GM18502 (cell line): Measurements from ENCODE around the gene TRDMT1.

ENCODE experiments used
- ATAC-seq: cut with Tn5 transposase; IDR thresholded peaks from one replicate; pipeline ENCODE4 v1.9.1; 2021; ENCODE audit warnings: mild to moderate bottlenecking; ENCODE audit not compliant: unreplicated experiment, poor library complexity

TRDMT1 gene

DNA sequence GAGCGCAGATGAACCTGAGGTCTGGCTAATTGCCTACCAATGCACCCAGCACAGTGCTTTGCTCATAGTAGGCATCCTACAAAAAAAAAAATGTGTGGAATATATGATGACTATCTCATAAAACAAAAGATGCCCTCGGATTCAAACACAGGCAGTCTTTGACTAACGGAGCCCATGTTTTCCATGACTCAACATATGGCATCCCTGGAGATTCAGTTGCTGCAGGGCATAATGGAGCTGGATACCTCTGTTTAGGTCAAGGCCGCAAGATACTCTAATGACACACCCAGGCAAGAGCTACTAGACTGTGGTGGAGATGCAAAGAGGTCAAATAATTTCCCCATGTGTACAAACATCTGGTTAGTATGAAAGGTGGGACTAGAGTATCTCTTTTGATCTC lies 88.1 kb downstream of the TRDMT1 start:
- no peak for ATAC-seq

DNA sequence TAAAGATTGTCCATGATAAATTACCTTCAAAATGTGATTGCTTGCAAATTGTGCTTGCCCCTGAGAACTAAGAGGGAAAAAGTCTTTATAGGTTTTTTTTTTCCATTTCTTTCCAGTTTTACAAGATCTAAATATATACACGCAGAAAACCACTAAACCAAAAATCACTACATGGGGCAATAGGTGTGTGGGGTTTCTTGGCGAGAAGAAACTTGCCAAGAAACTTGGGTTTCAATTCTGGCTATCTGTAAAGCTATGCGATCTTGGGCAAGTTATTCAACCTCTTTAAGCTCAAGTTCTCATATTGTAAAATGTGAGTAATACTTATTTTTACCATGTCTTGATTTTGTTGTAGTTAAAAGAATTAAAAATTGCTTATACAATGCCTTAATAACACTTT lies 88.9 kb downstream of the TRDMT1 start:
- ATAC-seq: no peak

DNA sequence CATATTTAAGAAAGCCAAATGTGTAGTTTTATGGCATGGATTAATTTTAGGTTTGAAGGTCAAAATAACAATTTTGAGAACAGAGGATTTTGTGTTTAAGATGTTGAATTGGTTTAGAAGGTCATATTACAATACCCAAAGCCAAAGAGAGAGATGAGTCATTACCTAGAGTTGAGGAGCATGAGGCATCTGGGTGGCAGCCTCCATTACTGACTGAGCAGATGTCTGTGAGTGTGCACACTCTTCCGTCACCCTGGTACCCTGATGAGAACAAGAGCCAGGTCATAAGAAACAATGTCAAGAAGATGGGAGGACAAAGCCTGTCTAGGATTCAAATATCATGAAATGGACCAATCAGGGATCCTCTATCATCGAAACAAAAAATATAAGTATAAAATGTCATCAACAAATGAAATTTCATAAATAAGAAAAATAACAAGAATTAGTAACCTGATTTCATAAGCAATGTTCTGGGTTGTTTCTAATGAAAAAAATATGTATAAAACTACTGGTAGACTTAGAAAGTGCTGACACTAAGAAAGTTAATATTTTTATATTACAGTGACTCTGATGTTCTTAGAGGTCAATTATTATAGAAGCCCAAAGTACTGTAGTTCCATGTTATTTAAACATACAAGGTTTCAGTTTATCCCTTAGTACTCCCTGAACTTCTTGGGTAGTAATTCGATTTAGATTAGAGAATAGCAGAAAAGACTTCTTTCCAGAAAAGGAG lies 91.8 kb downstream of the TRDMT1 start:
- ATAC-seq: no peak

DNA sequence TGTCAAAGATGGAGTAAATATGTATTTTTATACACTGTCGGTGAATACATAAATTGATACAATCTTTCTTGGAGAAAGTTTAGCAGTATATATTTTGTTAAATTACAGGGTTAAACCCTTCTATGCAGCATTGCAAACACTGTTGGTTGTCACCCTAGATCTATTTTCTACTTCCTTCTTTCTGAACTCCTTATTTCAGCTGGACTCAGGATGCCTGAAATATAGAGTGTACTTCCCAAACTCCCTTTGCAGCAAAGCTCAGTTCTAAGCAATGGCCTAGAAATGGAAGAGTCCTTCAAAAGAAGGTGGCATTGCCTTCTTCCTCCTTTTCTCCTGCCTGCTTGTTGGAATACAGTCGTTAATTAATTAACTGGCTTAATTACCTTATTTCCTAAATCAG lies 92.4 kb downstream of the TRDMT1 start:
- no peak for ATAC-seq

DNA sequence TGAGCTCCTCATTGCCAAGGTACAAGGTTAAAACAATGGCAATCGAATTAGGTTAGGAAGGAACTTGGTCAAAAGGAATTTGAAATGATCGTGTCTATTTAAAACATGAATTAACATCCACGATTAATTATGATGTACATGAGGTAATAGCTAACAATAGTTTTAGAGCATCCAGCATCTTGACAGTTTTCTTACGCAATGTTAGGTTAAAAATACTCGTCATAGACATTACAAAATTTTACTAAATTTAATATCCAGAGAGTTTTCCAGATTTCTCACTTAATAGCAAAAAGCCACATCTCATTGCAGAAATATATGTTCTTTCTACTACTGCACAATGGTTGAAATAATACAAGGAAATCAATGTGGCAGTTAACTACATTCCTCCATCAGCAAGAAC lies 94.5 kb downstream of the TRDMT1 start:
- no peak for ATAC-seq

DNA sequence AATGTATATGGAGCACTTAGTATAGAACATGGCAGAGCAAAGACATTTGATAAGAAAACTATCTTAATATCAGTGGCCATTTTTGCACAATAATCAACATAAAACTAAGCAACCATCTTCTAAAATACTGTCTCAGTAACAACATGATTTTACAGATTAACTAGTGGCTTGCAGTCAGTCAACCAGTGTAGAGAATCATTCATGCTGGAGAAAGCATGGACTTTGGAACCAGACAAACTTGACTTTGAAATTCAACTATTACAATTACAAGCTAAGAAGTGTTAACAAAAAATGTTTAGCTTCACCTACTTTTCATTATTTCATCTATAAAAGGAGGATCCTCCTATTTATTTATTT lies 99.6 kb downstream of the TRDMT1 start:
- ATAC-seq: no peak

DNA sequence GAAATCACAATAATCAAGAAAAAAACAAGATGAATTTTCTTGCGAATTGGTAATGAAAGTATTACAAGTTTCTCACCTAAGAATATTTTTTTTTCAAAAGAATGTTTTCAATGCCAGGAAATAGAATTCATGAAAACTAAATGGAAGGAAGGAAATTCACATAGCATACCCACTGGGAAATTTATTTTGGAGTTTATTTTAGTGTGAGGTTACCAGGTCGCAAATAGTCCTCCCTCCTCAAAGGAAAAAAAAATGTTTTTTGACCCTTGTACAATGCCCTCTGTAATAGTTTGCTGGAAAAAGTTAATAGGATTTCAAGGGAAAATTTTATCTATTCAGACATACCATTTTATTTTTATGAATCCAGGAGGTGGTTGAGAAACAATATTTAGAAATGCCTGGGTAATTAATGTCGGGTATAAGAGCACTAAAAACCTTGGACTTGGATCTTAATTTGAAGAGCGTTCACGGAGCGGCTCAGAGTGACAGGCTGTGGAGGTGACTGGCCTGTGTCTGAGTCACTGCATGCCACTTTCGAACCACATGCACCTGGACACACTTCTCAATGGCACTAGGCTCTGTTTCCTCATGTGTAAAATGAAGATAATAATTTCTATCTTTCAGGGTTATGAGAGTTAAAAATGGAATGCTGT lies 100.1 kb downstream of the TRDMT1 start:
- no peak for ATAC-seq

DNA sequence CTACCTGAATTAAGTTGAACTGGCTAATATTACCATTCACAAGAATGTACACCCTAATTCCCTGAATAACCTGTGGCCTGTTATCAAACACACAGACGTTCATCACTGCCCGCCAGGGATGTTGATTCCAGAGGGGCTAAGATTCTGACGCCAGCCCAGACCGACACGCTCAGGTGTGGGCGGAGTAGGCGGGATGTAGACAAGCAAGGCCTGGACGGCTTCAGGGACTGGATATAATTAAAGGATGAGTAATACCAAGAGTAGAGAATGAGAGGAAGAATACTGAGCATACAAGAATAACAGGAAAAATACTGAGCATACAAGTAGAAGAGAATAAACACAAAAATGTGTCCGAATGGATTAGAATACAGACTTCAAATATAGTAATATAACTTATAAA lies 100.9 kb downstream of the TRDMT1 start:
- no peak for ATAC-seq

DNA sequence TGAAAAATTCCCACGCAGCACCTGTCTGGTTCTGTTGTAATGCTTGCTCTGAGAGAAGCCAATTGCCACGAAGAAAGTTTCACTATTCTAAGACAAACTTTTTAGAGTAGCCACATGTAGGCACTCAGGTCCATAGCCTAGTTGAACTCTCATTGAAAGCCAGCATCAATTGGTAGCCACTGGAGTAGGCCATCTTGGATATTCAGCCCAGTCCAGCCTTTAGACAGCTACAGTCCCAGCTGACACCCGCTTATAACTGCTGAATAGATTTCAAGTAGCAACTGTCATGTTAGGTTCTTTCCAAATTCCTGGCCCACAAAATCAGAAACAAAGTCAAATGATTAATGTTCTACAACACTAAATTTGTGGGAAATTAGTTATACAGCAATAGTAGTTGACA lies 103.5 kb downstream of the TRDMT1 start:
- no peak for ATAC-seq
